BLaER1 treated with 17β-estradiol and CSF1 and Interleukin-3, amounts not matched to agents 10 nM and 100 nM (cell line): ENCODE data around the gene SNX19.

Experiments used
- H3K27ac ChIP-seq, 11 experiments: shearing (Covaris generic); formaldehyde crosslinking; 2 replicates each; pipeline ENCODE4 v1.8.1; 2022
- H3K27me3 ChIP-seq, 11 experiments: shearing (Covaris generic); formaldehyde crosslinking; 2 replicates each; pipeline ENCODE4 v1.8.1; 2022
- H3K36me3 ChIP-seq, 11 experiments: shearing (Covaris generic); formaldehyde crosslinking; 2 replicates each; pipeline ENCODE4 v1.8.1; 2022
- H3K4me1 ChIP-seq, 10 experiments: shearing (Covaris generic); formaldehyde crosslinking; 2 replicates each; pipeline ENCODE4 v1.8.1; 2022
- H3K4me2 ChIP-seq, 11 experiments: shearing (Covaris generic); formaldehyde crosslinking; 2 replicates each; pipeline ENCODE4 v1.8.1; 2022
- H3K4me3 ChIP-seq, 10 experiments: shearing (Covaris generic); formaldehyde crosslinking; 2 replicates each; pipeline ENCODE4 v1.8.1; 2022
- H3K9ac ChIP-seq, 11 experiments: shearing (Covaris generic); formaldehyde crosslinking; 2 replicates each; pipeline ENCODE4 v1.8.1; 2022
- H3K9me3 ChIP-seq, 11 experiments: shearing (Covaris generic); formaldehyde crosslinking; replicated peaks in 1 of 11; 2 replicates each; pipeline ENCODE4 v1.8.1; 2022
- H4K20me1 ChIP-seq, 11 experiments: shearing (Covaris generic); formaldehyde crosslinking; 2 replicates each; pipeline ENCODE4 v1.8.1; 2022
- Cebpa-rat ChIP-seq, 11 experiments: shearing (Covaris generic); IDR thresholded peaks; 2 replicates each; pipeline ENCODE4 v1.8.1; 2022

Gene SNX19

GRCh38 chr11:130908770-130909625 lies 7.3 kb downstream of the SNX19 start:
- H3K9ac ChIP-seq = no peak overlapping the region
- H3K27ac ChIP-seq = no peak overlapping the region
- H3K9me3 ChIP-seq = peaks cover 0 to under 1% (median 0%) of the 10 kb centered on the region in 11 experiments; a peak in 1 of 22 replicates
- no peaks in the 10 kb centered on the region for H3K27me3 ChIP-seq
- H3K4me3 ChIP-seq = no peak overlapping the region
- TF ChIP-seq Cebpa-rat (IDR thresholded peaks at IDR 0.05) = no peak
- H4K20me1 ChIP-seq = peaks cover 4 to 60% (median 33%) of the 10 kb centered on the region in 11 experiments; a peak in 18 of 22 replicates
- no peak overlapping the region for H3K4me2 ChIP-seq
- peaks cover 88 to 100% (median 97%) of the 10 kb centered on the region in 11 experiments for H3K36me3 ChIP-seq
- peaks cover 0 to 24% (median 5%) of the 10 kb centered on the region in 10 experiments; a peak in 14 of 20 replicates for H3K4me1 ChIP-seq

DNA sequence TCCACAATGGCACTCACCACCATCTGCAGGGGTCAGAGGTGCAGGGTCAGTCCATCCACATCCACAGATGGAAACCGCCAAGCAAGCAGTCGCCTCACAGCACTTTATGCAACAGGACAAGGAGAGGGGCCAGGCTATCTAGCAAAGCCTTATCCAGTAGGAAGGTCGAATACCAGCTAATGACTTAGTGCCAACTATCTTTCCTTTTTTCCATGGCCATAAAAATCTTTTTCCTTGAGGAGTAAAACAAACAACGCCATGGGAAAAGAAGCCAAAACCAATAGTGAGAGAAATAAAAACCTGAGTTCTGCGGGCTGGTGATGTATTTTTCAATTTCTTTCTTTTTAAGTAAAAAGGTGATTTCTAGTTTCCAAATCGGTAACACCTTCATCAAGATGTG lies 8.2 kb downstream of the SNX19 start:
- Histone ChIP-seq H3K27me3 (no peaks in the 10 kb centered on the region), H4K20me1 (peaks cover 4 to 64% (median 29%) of the 10 kb centered on the region in 11 experiments; a peak in 18 of 22 replicates), H3K27ac (no peak overlapping the region), H3K4me2 (no peak overlapping the region), H3K36me3 (peaks cover 88 to 100% (median 96%) of the 10 kb centered on the region in 11 experiments), H3K9ac (no peak overlapping the region), H3K4me1 (peaks cover 0 to 15% (median 3%) of the 10 kb centered on the region in 10 experiments; a peak in 5 of 20 replicates), H3K9me3 (no peaks in the 10 kb centered on the region), H3K4me3 (no peak overlapping the region)
- no peak for TF ChIP-seq Cebpa-rat (IDR thresholded peaks at IDR 0.05)

GRCh38 chr11:130907229-130907628 lies 9.1 kb downstream of the SNX19 start:
- Histone ChIP-seq H3K36me3 (peaks cover 88 to 100% (median 97%) of the 10 kb centered on the region in 11 experiments), H4K20me1 (peaks cover 4 to 60% (median 24%) of the 10 kb centered on the region in 11 experiments; a peak in 18 of 22 replicates), H3K4me3 (no peak overlapping the region), H3K4me2 (no peak overlapping the region), H3K9me3 (no peaks in the 10 kb centered on the region), H3K4me1 (peaks cover 0 to 13% (median 3%) of the 10 kb centered on the region in 10 experiments; a peak in 5 of 20 replicates), H3K27me3 (no peaks in the 10 kb centered on the region), H3K27ac (no peak overlapping the region), H3K9ac (no peak overlapping the region)
- TF ChIP-seq Cebpa-rat (IDR thresholded peaks at IDR 0.05) = no peak

GRCh38 chr11:130906616-130907015 lies 9.7 kb downstream of the SNX19 start:
- Histone ChIP-seq H3K9me3 (no peaks in the 10 kb centered on the region), H3K4me2 (no peak overlapping the region), H3K4me1 (peaks cover 0 to 13% (median 3%) of the 10 kb centered on the region in 10 experiments; a peak in 5 of 20 replicates), H3K36me3 (peaks cover 89 to 100% (median 97%) of the 10 kb centered on the region in 11 experiments), H3K27me3 (no peaks in the 10 kb centered on the region), H3K4me3 (no peak overlapping the region), H3K27ac (no peak overlapping the region), H3K9ac (no peak overlapping the region), H4K20me1 (peaks cover 4 to 55% (median 23%) of the 10 kb centered on the region in 11 experiments; a peak in 17 of 22 replicates)
- TF ChIP-seq Cebpa-rat (IDR thresholded peaks at IDR 0.05) = no peak

GRCh38 chr11:130905512-130905911 lies 10.8 kb downstream of the SNX19 start:
- Histone ChIP-seq H3K4me2 (no peak overlapping the region), H3K27ac (no peak overlapping the region), H3K27me3 (no peaks in the 10 kb centered on the region), H3K9ac (no peak overlapping the region), H3K4me3 (no peak overlapping the region), H3K36me3 (peaks cover 96 to 100% (median 98%) of the 10 kb centered on the region in 11 experiments), H3K9me3 (no peaks in the 10 kb centered on the region), H3K4me1 (peaks cover 0 to 12% (median 3%) of the 10 kb centered on the region in 10 experiments; a peak in 5 of 20 replicates), H4K20me1 (peaks cover 4 to 51% (median 21%) of the 10 kb centered on the region in 11 experiments; a peak in 17 of 22 replicates)
- TF ChIP-seq Cebpa-rat (IDR thresholded peaks at IDR 0.05) = no peak

- Histone ChIP-seq H3K27ac (no peak overlapping the region), H3K9me3 (no peaks in the 10 kb centered on the region), H3K4me1 (peaks cover 0 to 1% (median 0%) of the 10 kb centered on the region in 10 experiments; a peak in 2 of 20 replicates), H3K9ac (no peak overlapping the region), H3K27me3 (no peaks in the 10 kb centered on the region), H4K20me1 (peaks cover 4 to 48% (median 18%) of the 10 kb centered on the region in 11 experiments; a peak in 17 of 22 replicates), H3K4me2 (no peak overlapping the region), H3K36me3 (peaks cover 98 to 100% (median 99%) of the 10 kb centered on the region in 11 experiments), H3K4me3 (no peak overlapping the region)
- TF ChIP-seq Cebpa-rat (IDR thresholded peaks at IDR 0.05) = no peak
Measured at GRCh38 chr11:130904380-130904779, 11.9 kb downstream of the SNX19 start.

- H3K27ac ChIP-seq = no peak overlapping the region
- H3K27me3 ChIP-seq = no peaks in the 10 kb centered on the region
- H3K4me3 ChIP-seq = no peak overlapping the region
- no peak overlapping the region for H3K4me2 ChIP-seq
- peaks cover 98 to 100% (median 99%) of the 10 kb centered on the region in 11 experiments for H3K36me3 ChIP-seq
- H3K4me1 ChIP-seq = no peaks in the 10 kb centered on the region
- H4K20me1 ChIP-seq = peaks cover 0 to 48% (median 13%) of the 10 kb centered on the region in 11 experiments; a peak in 15 of 22 replicates
- H3K9me3 ChIP-seq = no peaks in the 10 kb centered on the region
- no peak for TF ChIP-seq Cebpa-rat (IDR thresholded peaks at IDR 0.05)
- no peak overlapping the region for H3K9ac ChIP-seq
Measured at GRCh38 chr11:130902380-130902779, 13.9 kb downstream of the SNX19 start.

DNA sequence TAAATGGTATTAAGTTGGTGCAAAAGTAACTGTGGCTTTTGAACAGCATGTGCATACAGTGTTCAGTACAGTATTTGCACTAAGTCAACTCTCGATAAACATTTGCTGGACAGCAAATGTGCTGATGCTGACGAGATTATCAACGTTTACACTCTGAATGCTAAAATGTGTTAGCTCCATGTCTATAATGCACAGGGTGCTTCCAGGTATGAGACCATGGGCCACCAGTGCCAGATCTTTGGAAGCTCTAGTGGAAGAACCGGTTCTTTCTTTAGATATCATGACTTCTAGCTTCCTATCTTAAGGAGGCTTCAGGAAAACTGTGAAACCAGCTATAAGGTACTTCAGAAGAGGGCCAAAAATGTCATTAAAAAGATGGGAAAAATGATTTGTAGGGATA lies 17.2 kb downstream of the SNX19 start:
- Histone ChIP-seq H3K4me1 (no peaks in the 10 kb centered on the region), H3K27ac (no peak overlapping the region), H3K36me3 (peaks cover 95 to 100% (median 98%) of the 10 kb centered on the region in 11 experiments), H4K20me1 (peaks cover 6 to 61% (median 30%) of the 10 kb centered on the region in 11 experiments; a peak in 19 of 22 replicates), H3K9me3 (no peaks in the 10 kb centered on the region), H3K4me2 (no peak overlapping the region), H3K27me3 (no peaks in the 10 kb centered on the region), H3K9ac (no peak overlapping the region), H3K4me3 (no peak overlapping the region)
- TF ChIP-seq Cebpa-rat (IDR thresholded peaks at IDR 0.05) = no peak
